Measurements from ENCODE around the gene PTPRN.
"Not testable (repeated sequence)": the region's sequence is repeated elsewhere in the genome, so short reads cannot be mapped to it uniquely, and the experiment has no call there.

The PTPRN gene

DNA sequence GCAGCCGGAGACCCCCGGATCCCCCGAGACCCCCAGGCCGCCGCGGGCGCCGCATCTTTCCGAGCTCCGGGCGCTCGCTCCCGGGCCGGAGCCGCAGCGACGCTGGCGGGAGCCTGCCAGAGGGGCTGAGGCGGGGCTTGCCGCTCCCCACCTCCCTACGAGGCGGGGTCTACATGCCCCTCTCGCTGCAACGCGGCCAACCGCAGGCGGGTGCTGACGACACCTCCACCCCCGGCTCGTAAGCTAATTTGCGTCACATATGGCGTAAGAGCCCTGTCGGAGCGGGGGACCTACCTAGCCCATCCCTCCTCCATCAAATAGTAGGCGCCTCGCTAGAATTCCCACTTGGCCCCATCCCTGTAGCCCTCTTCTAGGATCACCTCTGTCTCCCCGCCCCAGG, at the start of gene PTPRN:
Gene PTPRN (minus strand): TSS at position 124 of the 400 bp plus-strand sequence. CDS start 69 bp downstream, at position 55.
- no peak for DNase-seq (ENCODE audit: low spot score)

DNA sequence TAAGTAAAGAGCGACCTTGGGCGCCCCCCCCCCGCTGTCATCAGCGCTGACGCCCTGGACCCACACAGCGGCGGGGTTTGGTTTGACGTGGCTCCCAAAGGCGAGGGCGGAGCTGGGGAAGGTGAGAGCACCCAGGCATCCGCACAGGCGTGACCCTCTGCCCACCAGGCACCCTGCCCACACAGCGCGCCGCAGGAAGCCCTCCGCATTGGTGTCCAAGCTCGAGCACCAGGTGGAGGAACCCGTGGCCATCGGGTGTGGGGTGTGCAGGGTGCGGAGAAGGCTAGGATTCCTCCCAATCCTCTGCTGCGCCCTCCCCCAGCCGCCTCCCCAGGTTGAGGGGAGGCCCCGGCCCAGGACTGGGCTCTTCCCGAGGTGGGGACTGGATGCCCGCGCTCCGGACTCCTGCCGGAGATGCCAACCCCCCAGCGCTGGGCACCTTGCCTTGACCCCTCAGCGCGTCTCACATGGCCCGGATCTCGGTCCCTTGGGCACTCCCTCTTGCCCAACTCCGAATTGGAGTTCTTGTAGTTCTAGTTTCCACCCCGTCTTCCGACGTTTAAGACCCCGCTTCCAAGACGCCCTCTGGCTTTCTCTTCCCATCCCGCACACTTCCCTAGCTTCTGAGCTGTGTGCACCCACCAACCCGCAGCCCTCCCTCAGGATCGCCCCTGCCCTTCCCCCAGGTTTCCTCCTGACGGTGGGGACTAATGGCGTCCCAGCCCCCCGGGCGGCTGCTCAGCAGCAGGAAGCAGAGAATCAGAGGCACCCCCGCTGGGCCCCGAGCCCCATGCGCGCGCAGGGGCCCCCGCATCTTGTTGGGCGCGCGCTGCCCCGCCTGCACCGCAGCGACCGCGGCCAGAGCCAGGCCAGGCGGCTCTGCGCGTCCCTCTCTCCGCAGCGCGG, 49.2 kb upstream of the PTPRN start:
- no peak for DNase-seq (ENCODE audit: low spot score)

DNA sequence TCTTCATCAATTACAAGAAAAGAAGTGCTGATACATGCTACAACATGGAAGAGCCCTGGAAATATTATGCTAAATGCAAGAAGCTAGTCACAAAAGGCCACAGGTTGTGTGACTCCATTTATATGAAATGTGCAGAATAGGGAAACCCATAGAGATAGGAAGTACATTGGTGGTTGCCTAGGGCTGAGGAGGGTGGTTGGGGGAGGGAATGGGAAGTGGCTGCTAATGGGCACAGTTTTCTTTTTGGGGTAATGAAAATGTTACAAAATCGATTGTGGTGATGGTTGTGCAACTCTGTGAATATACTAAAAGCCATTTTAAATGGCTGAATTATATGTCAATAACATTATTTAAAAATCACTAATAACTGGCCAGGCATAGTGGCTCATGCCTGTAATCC, 47.6 kb upstream of the PTPRN start:
- DNase-seq (ENCODE audit: low spot score): no peak

DNA sequence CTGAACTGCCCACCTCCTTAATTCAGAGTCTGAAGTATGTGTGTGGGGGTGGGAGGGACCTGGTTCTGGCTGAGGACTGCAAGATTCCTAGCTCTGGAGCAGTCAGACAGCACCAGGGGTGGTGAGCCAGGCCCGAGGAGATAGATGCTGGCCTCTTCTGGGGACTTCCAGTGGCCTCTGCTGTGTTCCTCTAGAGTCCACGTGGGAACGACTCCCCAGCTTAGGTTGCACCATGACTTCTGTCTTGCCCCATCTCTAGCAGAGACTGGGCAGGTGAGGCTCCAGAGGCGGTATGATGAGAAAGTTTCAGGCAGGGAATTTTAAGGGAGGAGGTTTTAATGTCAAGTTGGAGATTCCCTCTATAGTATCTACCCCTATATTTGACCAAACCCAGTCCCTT, 45.4 kb upstream of the PTPRN start:
- no peak for DNase-seq (ENCODE audit: low spot score)

DNA sequence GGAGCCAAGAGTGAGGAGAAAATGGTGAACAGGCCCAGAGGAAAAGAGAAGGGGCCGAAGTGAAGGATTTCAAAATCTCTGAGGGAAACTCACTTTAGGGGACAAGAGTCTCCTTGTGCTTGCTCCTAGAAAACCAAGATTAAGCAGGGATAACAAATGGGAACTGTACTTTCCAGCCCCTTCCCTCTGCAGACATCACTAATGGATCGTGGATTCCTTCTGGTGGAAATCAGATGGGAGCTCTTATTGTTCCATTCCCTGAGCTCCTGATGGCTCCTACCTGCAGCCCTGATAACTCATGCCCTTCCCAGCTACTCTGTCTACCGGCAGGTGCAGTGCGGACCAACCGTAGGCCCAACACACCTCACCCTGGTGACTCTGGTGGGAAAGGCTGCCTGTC, 43.9 kb upstream of the PTPRN start:
- DNase-seq (ENCODE audit: low spot score): no peak

DNA sequence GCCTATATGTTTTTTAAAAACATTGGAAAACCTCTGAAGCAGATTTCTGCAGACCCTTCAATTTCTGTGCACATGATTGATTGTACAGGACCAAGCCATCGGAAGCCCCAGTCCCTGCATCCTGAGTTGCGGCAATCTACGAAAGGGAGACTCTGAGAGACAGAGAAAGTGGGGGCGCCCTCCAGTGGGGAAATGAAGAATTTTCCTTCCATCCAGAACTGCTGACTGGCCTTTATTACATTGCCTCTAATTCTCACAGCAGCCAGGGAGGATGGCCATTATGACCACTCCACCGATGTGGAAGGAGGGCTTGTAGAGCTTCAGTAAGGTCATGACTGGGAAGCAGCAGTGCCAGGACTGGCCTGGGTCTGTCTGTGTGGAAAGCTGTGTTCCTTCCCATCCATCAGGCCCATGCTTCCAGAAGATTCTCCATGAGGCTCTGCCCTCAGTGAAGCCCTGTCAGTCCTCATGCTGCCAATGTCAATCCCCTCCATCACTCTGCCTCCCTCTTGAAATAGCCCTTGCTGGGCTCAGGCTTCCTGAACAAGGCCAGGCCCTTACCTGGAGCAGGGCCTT, 43.3 kb upstream of the PTPRN start:
- peak; percentile 67 for DNase-seq (ENCODE audit: low spot score)

DNA sequence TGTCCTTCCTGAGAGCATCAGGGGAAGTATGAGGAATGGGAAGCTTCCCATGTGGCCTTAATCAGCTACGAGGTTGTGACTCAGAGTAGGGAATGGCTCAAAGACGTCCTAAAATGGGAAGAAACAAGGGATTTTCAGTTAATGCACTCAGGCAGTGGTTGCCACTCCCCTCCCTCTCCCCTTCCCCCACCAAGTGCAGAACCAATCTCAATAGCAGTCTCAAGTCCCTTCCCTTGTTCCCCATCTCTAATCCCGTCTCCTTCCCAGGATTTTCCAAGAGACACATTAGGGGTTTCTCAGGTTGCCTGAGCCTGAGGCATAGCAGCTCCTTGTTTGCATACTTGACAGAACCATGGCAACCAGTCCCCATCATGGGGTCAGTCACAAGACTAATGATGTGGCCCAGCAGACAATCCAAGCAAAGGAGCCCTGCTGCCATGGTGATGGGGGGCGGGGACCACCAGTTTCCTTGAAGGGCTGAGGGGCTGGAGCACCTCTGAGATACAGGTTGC, 41.6 kb upstream of the PTPRN start:
- peak; percentile 50 for DNase-seq (ENCODE audit: low spot score)

DNA sequence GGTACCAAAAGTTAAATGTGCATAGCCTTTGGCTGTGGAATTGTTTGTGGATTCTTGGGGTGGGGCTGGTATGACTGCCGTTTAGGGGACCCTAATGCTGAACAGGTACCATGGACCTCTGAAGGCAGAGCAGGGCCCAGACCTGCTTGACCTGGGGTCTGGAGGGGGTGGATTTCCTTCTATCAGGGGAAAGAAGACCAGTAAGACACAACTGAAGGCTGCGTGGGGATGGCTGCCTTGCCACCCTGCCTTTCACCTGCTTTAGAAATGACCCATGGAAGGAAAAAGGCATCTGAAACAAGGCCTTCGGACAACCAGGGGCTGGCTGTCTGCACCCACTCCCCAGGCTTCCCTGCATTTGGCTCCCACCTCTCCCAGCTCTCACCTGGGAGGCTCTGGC, 41.0 kb upstream of the PTPRN start:
- DNase-seq (ENCODE audit: low spot score): no peak

DNA sequence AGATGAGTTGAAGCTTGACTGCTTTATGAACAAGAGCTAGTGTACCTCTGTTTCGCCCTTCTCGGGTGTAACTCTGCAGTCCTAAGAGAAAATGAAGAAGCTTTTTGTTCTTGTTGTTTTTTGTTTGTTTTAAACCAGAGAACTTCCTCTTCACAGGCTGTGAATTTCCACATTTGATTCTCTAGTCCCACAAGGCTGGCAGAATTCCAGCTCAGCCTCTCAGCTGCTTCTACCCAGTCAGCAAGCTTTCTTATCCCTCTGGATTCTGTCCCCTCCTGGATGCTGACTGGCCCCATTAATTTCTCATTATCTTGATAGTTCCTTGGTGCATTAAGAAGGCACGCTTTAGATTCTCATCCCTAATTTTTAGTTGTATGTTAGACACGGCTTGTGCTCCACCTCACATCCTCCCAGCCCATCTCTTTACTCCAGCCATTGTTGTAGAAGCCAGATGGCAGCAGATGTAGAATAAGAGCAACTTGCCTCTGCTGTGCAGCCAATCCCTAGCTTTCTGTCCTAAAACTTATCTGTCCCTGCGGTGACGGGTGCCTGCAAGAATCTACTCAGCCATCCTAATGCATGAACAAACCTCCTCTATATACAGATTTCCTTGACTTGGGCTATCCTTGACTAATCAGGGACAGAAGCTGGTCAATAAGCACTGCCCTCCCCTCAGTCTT, 35.7 kb upstream of the PTPRN start:
- DNase-seq (ENCODE audit: low spot score): no peak

DNA sequence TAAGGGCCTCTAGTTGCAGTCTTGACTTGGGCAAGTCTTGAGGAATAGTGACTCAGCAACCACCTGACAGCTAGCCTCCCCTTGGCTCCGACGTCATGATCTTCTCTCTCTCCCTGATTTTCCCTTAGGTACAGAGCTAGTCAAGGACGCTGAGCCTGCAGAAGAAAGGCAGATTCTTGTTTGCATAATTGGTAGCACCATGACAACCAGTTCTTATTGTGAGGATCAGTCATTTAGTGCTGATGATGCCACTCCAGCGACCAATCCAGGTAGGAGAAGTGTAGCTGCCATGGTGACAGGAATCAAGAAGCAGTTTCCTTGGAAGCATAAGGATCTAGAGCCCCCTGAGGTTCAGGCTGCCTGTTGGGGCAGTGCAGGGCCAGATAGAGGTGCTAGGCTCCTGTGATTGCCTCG, 26.2 kb upstream of the PTPRN start:
- DNase-seq (ENCODE audit: low spot score): no peak

DNA sequence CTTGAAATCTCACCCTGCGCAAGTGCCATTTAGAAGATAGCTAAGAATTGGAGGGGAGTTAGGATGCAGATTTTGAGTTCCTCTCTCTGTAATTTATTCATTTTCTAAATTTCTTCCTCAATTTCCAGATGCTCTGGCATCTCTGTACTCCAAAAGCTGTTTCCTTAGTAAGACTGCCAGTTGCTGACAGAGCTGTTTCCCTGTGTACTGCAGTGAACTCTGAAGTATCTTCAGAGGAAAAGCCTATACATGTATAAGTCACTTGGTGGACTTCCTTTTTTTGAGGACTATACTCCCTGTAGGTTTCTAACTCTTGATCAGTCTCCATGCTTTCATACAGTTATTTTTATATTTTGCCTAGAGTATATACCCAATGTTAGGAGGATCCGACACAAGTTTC, 24.9 kb upstream of the PTPRN start:
- no peak for DNase-seq (ENCODE audit: low spot score)

DNA sequence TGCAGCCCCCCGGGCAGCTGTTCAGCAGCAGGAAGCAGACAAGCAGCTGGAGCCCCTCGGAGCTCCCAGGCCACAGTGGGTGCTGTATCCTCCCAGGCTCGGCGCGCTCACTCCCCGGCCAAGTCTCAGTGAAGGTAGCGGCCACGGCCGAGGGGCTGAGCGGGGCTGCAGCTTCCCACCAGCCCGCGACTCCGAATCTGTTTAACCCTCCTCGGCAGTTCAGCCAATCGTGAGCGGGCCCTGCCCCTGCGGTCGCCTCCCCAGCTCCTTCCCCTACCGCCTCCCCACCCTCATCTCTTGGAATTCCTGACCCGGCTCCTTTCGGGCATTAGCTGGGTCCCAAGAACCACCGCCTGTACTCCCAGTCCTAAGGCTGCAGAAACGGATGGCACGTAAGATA, 23.3 kb upstream of the PTPRN start, which contains the start of gene RESP18:
Gene RESP18 (minus strand): TSS at position 203 of the 400 bp plus-strand sequence.
- no peak for DNase-seq (ENCODE audit: low spot score)

DNA sequence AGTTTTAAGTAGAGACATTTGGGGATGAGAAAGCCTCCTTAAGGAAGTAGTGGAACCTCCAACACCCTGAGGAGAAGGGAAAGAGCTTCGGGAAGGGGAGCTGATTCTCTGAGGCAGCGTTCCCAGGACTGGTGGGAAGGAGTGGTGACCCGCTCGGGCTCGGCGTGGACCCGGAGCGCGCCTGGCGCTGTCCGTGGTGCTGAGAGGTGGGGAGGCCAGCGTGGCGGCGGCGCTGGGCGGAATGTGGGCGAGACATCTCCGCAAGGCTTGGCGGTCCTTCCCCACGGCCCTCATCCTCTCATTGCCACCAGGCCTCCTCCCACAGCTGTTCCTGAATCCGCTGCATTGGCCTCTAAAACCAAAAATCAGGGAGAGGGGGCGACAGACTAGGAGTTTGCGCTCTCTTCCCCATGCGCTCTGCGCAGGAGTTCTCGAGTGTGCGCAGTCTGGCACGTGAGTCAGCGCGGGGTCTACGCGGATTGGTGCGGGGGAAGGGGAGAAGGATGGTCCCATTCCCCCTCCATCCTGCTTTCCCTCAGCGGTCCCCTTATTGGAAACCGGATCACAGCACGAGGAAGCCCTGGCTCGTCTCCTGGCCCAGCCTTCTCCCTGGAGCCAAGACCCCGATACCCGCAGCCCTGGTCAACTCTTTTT, 22.5 kb upstream of the PTPRN start:
- DNase-seq (ENCODE audit: low spot score): peak; percentile 33

DNA sequence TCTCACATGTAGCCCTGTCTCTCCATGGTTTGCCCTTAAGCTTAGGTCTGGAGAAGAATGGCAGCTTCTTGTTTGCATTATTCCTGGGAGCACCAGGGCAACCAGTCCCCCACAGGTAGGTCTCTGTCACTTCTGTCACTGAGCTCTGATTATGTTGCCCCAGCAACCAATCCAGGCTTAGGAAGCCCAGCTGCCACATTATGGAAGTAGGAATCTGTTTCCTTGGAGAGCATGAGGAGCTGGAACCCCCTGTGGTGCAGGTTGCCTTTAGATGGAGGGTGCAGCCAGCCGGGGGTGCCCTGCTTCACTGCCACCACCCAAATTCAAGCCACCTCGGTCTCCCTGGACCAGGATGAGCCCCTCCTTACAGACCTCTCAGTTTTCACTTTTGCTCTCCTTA, 18.5 kb upstream of the PTPRN start:
- no peak for DNase-seq (ENCODE audit: low spot score)

DNA sequence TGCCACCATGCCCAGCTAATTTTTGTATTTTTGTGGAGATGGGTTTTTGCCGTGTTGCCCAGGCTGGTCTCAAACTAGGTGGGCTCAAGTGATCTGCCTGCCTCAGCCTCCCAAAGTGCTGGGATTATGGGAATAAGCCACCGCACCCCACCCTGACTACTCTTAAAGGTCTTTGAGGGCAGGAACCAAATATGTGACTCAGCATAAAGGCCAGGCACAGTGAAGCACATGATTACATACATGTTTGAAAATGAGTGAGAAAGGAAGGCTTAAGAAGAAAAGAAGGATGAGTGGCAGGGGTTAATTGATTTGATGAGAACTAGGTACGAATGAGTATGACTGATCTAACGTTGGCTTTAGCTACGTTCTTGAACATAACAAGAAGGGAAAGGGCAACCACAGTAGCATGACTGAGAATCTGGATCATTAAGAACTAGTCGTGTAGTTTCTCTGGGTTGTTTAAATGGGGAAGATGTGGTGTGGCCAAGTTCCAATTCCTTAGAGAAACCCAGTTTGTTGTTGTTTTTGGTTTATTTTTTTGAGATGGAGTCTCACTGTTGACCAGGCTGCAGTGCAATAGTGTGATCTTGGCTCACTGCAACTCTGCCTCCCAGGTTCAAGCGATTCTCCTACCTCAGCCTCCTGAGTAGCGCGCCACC, 16.6 kb upstream of the PTPRN start:
- DNase-seq (ENCODE audit: low spot score): no peak

DNA sequence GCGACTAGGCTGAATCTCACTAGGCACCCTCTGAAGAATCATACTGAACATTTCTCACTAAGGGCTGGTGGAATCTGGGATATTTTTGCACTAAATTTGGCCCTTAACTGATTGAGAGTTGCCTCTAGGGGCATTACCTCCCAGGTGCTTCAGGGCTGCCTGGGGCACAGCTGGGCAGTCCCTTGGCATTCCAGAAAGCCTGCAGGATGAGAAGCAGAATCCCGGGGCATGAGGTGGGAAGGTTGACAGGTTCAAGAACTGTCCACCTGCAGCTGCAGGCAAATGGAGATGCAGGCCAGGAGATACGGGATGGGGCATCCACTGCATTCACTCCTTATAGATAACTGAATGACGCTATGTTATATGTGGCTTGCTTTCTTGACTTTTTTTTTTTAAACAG, 15.9 kb upstream of the PTPRN start:
- no peak for DNase-seq (ENCODE audit: low spot score)

DNA sequence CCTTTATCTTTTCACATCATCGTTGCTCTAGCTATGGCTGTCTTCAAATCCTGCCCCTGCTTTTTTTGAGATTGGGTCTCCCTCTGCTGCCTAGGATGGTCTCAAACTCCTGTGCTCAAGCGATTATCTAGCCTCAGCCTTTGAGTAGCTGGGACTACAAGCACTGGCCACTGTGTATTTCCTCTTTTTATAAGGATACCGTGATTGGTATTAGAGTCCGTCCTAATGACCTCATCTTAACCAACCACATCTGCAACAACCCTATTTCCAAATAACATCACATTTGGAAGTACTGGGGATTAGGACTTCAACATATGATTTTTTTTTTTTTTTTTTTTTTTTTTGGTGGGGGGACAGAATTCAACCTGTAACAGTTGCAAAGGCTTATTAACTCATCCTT, 14.2 kb upstream of the PTPRN start:
- no peak for DNase-seq (ENCODE audit: low spot score)

DNA sequence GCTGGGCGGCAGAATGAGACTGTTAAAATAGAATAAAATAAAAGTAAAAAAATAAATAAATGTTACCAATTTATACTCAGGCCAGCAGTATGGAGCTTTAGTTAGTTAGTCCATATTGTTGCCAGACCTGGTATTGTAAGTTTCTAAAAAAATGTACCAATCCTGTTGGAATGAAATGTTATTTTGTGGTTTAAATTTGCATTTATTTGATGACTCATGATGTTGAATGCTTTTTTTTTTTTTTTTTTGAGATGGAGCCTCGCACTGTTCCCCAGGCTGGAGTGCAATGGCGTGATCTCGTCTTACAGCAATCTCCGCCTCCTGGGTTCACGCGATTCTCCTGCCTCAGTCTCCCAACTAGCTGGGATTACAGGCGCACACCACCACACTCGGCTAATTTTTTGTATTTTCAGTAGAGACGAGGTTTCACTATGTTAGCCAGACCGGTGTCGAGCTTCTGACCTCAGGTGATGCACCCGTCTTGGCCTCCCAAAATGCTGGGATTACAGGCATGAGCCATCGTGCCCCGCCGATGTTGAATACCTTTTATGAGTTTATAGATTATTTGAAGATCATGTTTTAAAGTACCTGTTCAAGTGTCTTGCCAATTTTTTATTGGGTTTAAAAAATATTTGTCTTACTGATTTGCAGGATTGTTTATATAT, 5.7 kb upstream of the PTPRN start:
- DNase-seq (ENCODE audit: low spot score): no peak

DNA sequence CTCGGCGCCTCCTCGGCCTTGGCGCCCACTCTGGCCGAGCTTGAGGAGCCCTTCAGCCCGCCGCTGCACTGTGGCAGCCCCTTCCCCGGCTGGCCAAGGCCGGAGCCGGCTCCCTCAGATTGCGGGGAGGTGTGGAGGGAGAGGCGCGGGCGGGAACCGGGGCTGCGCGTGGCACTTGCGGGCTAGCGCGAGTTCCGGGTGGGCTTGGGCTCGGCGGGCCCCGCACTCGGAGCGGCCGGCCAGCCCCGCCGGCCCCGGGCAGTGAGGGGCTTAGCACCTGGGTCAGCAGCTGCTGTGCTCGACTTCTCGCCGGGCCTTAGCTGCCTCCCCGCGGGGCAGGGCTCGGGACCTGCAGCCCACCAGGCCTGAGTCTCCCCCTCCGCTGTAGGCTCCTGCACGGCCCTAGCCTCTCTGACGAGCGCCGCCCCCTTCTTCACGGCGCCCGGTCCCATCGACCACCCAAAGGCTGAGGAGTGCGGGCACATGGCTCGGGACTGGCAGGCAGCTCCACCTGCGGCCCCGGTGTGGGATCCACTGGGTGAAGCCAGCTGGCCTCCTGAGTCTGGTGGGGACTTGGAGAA, 3.6 kb upstream of the PTPRN start:
- not testable (repeated sequence) for DNase-seq (ENCODE audit: low spot score)

DNA sequence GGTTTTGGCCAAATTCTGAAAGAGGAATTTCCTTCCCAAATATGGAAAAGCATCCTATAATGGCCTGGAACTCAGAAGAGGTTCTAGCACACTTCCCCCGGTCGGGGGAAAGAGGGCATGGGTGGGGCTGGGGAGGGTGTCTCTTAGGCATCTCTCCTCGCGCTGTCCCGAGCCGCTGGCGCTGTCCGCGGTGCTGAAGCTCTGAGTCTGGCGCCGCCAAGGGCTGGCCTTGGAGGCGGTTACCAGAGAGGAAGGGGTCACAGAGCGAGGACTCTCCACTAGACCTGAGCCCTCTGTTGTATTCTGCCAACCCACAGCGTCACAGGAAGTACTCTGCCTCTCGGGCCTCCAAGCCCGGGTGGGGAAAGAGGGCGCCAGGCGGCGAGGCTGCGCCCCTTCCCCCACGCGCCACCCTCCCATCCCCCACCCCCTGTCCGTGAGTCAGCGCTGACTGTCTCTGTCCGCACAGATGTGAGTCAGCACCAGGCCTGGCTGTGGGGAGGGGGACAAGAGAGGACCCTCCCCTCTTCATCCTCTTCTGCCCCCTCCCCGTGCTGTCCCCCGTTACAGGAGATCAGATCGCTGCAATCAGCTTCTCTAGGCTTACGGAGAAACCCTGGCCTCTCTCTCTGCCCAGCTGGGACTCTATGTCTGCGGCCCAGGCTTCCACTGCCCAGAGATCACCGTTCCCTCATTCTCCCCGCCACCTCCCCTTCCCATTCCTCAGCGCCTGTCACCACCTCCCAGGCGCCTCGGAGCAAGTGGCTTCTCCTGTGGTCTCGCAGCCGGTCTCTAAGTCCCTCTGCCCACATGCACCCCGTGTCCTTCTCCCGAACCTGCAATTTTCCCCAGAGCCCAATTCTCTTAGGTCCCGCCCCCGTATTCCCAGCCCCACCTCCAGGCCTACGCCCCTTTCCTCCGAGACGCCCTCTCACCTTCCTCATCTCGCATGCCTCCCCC, 779 bp downstream of the PTPRN start:
- DNase-seq (ENCODE audit: low spot score): peak; percentile 79

All from hepatic stellate cell (primary cell).